HG03520 (cell line): ENCODE measurements around the gene VAV1.

Experiments used
- ATAC-seq: cut with Tn5 transposase; IDR thresholded peaks from one replicate; pipeline ENCODE4 v1.9.1; 2021; ENCODE audit warnings: mild to moderate bottlenecking, moderate library complexity; ENCODE audit not compliant: unreplicated experiment

Gene VAV1

DNA sequence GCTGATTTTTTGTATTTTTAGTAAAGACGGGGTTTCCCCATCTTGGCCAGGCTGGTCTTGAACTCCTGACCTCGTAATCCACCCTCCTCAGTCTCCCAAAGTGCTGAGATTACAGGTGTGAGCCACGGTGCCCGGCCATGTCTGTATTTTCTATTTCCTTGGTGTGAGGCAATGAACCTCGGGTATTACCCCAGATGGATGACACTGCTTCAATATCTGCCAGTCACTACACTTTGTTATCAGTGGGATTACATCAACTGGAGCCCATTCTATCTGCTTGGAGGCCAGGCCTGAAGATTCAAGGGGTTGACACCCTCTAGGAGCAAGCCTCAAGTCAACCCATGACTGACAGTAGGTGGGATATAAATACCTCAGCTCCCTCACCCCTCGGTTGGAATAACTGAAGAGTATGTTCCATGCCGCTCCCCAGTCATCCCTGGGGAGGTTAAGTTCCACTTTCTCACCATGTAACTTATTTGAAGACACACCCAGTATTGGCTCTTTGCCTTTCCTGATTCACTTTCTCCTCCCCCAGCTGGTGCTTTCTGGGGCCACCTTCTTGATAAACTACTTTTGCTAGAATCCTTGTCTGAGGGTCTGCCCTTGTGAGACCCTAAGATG lies 113.9 kb downstream of the VAV1 start:
- ATAC-seq = no peak

DNA sequence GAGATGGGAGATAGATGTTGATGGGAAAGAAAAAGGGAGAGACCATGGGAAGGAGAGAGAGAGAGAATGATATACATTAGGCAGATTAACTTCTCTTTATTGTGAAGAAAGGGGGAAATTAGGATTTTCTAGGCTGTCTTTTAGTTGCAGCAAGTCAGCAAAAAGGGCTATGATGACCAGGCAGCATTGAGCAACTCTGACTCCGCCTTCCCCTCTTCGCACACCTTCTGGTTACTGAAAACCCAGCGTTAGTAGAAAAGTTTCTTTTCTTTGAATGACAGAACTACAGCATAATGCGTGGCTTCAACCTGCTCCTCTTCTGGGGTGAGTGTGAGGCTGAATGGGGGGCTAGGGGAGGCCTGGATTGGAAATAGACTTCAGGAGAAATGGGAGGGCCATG lies 114.8 kb downstream of the VAV1 start, which contains the start of gene ADGRE1:
TSS of gene ADGRE1 (plus strand) at position 264 of the 400 bp plus-strand sequence. CDS start at position 294, 30 bp downstream.
- no peak for ATAC-seq

DNA sequence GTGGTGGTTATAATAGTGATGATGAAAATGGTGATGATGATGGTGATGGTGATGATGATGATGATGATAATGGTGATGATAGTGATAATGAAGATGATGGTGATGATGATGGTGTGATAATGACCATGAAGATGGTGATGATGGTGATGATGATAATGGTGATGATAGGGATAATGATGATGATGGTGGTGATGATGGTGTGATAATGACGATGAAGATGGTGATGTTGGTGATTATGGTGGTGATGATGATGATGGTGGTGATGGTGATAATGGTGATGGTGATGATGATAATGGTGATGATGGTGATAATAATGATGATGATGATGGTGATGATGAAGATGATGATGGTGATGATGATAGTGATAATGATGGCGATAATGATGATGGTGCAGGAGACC lies 116.5 kb downstream of the VAV1 start:
- ATAC-seq = no peak

DNA sequence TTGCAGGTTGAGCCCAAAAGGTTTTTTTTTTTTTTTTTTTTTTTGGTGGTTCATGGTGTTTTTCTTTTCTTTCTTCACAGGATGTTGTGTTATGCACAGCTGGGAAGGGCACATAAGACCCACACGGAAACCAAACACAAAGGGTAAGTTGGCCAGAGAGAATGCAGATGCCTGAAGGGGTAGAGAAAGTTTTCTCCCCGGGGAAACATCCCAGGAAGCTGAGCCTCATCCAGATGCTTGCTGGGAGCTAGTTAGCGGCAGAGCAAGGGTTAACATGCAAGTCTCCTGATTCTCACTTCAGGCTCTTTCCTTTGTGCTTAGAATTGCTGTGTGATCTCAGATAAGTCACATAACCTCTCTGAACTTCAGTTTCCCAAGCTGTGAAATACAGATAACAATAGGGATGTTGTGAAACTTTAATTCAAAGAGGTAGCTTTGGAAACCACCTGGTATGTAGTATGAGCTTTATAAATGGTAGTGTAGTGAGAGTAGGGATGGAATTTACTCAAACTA lies 117.9 kb downstream of the VAV1 start:
- ATAC-seq = no peak

DNA sequence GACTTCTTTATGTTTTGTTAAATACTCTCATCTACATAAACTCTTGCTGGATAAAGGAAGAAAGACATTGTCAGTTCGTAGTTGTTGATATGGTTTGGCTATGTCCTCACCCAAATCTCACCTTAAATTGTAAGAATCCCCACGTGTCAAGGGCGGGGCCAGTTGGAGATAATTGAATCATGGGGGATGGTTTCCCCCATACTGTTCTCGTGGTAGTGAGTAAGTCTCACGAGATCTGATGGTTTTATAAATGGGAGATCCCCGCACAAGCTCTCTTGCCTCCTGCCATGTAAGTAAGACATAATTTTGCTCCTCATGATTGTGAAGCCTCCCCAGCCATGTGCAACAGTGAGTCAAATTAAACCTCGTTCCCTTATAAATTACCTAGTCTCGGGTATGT lies 118.4 kb downstream of the VAV1 start:
- no peak for ATAC-seq

DNA sequence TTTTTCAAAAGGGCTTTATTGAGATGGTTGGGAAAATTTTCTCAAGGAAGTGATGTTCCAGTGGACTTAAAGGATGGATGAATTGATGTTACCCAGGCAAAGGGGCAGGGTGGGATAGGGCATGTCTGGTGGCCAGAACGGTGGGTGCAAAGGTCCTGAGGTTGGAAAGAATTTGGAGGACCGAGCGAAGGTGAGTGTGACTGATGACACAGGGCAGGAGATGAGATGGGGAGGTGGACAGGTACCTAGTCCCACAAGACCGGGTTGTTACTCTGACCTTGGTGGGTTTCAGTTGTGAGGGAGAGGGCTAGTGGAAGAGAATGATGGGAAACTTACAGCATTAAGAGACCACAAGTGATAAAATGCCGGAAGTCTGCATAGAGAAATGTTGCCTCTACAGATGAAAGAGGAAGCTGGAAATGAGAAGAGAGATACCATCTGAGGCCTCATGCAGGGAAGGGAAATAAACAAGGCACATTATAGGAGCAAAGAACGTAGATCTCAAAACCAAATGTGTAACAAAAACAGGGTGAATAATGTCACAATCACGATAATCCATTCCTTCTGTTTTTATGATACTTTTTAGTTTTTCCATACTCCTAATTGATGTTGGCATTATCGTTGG lies 119.4 kb downstream of the VAV1 start:
- ATAC-seq = no peak

DNA sequence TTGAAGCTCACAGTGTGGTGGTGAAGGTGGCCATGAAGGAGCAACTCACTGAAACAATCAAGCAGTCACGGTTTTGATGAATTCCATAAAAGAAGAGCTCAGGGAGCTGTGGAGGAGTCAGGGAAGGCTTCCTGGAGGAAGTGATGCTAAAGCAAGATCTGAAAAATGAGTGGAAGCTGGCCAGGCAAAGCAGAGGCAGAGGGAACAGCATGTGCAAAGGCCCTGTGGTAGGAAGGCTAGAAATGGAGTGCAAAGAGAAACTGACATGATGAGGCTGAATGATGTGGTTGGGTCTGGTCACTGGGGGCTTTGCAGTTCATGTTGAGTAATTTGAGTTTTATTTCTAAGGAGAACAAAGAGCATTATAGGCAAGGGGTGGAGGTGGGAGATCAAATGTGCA lies 121.8 kb downstream of the VAV1 start:
- no peak for ATAC-seq

DNA sequence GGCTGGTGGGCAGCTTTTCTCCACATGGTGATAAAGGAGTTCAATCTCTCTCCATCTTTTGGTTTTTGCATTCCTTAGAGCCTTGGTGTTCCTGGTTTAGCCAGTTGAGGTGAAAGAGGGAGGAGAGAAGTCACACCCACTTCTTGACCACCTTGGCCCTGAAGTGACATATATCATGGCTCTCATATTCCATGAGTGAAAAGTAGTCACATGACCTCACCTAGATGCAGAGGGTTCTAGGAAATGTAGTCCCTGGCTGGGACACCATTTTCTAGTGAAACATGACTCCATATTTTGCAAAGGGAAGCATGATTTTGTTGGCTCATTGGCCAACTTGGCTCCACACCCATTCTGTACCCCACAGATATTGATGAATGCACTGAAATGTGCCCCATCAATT lies 130.9 kb downstream of the VAV1 start:
- ATAC-seq = no peak

DNA sequence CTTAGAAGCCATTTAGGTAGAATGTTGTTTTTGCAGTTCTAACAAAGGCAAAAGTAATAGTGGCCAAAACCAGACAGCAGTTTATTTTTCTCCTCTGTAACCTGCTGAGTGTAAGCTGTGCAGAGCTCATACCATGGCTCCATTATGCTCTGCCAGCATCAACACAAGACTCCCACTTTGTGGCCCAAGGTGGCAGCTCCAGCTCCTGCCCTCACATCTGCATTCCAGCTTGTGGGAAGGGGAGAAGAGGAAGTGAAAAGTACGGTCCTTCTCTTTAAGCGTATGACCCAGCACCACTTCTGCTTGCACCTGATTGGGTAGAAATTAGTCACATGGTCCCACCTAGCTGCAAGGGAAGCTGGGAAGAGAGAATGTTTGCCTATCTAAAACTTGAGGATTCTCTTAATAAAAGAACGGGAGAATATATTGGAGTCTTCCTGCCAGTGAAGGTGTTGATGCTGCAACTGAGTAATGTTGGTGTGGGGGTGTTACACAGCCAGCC lies 134.1 kb downstream of the VAV1 start:
- no peak for ATAC-seq
